PC-9 (cell line): Measurements from ENCODE around the gene ENPP6.

ENCODE experiments used
- EZH2 ChIP-seq: fragments of 200-600 bp; sonication (generic); IDR thresholded peaks from 2 replicates; pipeline ENCODE4 v1.8.0; 2017; ENCODE audit warnings: antibody characterized with exemption, low read depth
- TF ChIP-seq, protein P1 (sequence below): fragments of 200-600 bp; sonication (generic); conservative IDR thresholded peaks from 2 replicates; pipeline ENCODE4 v1.6.1; 2017; ENCODE audit warnings: mixed run types, antibody characterized with exemption, mild to moderate bottlenecking, moderate library complexity

DNA sequence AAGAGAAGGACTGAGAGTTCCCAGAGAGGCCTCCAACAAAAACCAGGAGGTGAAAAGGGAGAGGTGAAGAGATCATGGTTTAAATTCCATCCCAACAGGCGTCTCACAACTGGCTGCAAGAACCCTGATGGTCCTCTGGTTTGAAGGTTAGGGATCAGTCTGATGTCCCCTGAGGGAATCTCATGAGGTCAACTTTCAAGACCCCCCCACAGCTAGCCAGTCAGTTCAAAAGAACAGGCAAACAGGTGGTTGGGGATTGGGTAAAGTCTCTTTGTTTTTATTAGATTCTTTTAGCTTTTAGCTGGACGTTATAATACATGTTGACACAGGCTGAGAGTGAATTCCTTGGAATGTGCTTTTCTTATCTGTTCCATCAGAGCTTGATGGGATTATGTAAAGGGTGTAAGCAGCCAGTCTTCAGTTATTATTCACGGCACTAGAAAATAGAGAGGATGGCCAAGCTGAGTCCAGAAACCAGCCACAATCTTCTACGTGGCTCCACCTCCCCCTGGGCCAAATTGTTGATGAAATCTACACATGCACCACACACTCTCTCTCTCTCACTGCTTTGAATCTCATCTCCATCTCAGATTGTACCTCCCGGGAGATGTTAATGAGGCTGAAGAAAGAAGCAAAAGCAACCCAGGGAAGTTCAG lies 20.8 kb downstream of the ENPP6 start:
- TF ChIP-seq, protein P1, sequence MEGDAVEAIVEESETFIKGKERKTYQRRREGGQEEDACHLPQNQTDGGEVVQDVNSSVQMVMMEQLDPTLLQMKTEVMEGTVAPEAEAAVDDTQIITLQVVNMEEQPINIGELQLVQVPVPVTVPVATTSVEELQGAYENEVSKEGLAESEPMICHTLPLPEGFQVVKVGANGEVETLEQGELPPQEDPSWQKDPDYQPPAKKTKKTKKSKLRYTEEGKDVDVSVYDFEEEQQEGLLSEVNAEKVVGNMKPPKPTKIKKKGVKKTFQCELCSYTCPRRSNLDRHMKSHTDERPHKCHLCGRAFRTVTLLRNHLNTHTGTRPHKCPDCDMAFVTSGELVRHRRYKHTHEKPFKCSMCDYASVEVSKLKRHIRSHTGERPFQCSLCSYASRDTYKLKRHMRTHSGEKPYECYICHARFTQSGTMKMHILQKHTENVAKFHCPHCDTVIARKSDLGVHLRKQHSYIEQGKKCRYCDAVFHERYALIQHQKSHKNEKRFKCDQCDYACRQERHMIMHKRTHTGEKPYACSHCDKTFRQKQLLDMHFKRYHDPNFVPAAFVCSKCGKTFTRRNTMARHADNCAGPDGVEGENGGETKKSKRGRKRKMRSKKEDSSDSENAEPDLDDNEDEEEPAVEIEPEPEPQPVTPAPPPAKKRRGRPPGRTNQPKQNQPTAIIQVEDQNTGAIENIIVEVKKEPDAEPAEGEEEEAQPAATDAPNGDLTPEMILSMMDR, result no peak
- TF ChIP-seq EZH2, result no peak
